CD4-positive, alpha-beta T cell treated with Interleukin-21 for 1 hour (primary cell): Measurements from ENCODE around the gene CARD9.

Experiments
- DNase-seq: peaks from one replicate; pipeline ENCODE4 v3.0.0-alpha.2; 2020

CARD9 gene

GRCh38 chr9:136379003-136379287, 5.5 kb upstream of the CARD9 start:
- no peak for DNase-seq

GRCh38 chr9:136378170-136379002, 4.9 kb upstream of the CARD9 start:
- DNase-seq = no peak

GRCh38 chr9:136377341-136378169, 4.1 kb upstream of the CARD9 start:
- DNase-seq = no peak

- no peak for DNase-seq
These were observed 3.0 kb upstream of the CARD9 start for GRCh38 chr9:136376457-136376856.

GRCh38 chr9:136375096-136375495, 1.6 kb upstream of the CARD9 start:
- DNase-seq = no peak

- DNase-seq = no peak
These were observed 710 bp upstream of the CARD9 start for GRCh38 chr9:136374183-136374575.

GRCh38 chr9:136372561-136373299, 739 bp downstream of the CARD9 start:
- no peak for DNase-seq

- no peak for DNase-seq
These were observed 1.5 kb downstream of the CARD9 start for GRCh38 chr9:136372006-136372405.

GRCh38 chr9:136371533-136371880, 2.0 kb downstream of the CARD9 start:
- no peak for DNase-seq

- no peak for DNase-seq
These were observed 2.6 kb downstream of the CARD9 start for GRCh38 chr9:136370687-136371532.

GRCh38 chr9:136370037-136370436, 3.4 kb downstream of the CARD9 start:
- no peak for DNase-seq

- DNase-seq = no peak
These were observed 5.3 kb downstream of the CARD9 start for GRCh38 chr9:136368190-136368589.

- DNase-seq = no peak
These were observed 5.9 kb downstream of the CARD9 start for GRCh38 chr9:136367296-136368145.

GRCh38 chr9:136366826-136367225, 6.6 kb downstream of the CARD9 start:
- no peak for DNase-seq

GRCh38 chr9:136365775-136366222, 7.7 kb downstream of the CARD9 start:
- no peak for DNase-seq

- DNase-seq = no peak
These were observed 8.3 kb downstream of the CARD9 start for GRCh38 chr9:136364942-136365774.

GRCh38 chr9:136363949-136364748, 9.3 kb downstream of the CARD9 start:
- DNase-seq = no peak

- peak; percentile 94 for DNase-seq
These were observed 10.1 kb downstream of the CARD9 start, which contains the start of gene DNLZ for GRCh38 chr9:136363106-136363948. DNLZ (minus strand) TSS chr9:136363744; CDS start chr9:136363714, 30 bp downstream.

GRCh38 chr9:136362450-136362784, 11.1 kb downstream of the CARD9 start:
- DNase-seq = no peak
